ENCODE data around the gene EEF1G. TPM values are rescaled to one million over a fixed set of nuclear protein-coding genes. Genes with fewer than 3 reads are reported as not detected.

Gene EEF1G
- total and polyA plus RNA-seq, 2 of the 13 experiments (the other 11 are each of a cell fraction or from before 2014, with no cell fraction given) = 1,787 to 2,144 TPM

GRCh38 chr11:62621567-62622470 is 48.1 kb upstream of the EEF1G start, which contains the start of gene B3GAT3 (continued):
- TF ChIP-seq ZNF251 (CRISPR knock-in tag; IDR thresholded peaks at IDR 0.05) = no peak
- TF ChIP-seq ZNF350 (CRISPR knock-in tag; IDR thresholded peaks at IDR 0.05; ENCODE audit: borderline replicate concordance, low read depth) = peak; percentile 82; the same call in 1 of the 2 replicates
- no peak; the same call in 1 of the 2 replicates for TF ChIP-seq ATRX (CRISPR knock-in tag; IDR thresholded peaks at IDR 0.05; ENCODE audit: borderline replicate concordance)
- TF ChIP-seq GLMP (CRISPR knock-in tag; IDR thresholded peaks at IDR 0.05; ENCODE audit: borderline replicate concordance) = no peak
- peak; percentile 64; the same call in 1 of the 2 replicates for TF ChIP-seq KMT2B (CRISPR knock-in tag; IDR thresholded peaks at IDR 0.05)
- TF ChIP-seq ZNF703 (CRISPR knock-in tag; IDR thresholded peaks at IDR 0.05; ENCODE audit: borderline replicate concordance) = no peak
- TF ChIP-seq ZFY (CRISPR knock-in tag; IDR thresholded peaks at IDR 0.05) = peak; percentile 81
- TF ChIP-seq ZNF230 (CRISPR knock-in tag; IDR thresholded peaks at IDR 0.05) = no peak; the same call in 1 of the 2 replicates
- no peak for TF ChIP-seq HOXA7 (CRISPR knock-in tag; IDR thresholded peaks at IDR 0.05)
- TF ChIP-seq ZNF564 (CRISPR knock-in tag; IDR thresholded peaks at IDR 0.05) = no peak; the same call in 1 of the 2 replicates
- TF ChIP-seq SUZ12 (IDR thresholded peaks at IDR 0.05; ENCODE audit: low read depth, low read length) = no peak
- no peak for TF ChIP-seq MAF1 (CRISPR knock-in tag; IDR thresholded peaks at IDR 0.05; ENCODE audit: borderline replicate concordance)
- peak; percentile 95 for TF ChIP-seq AGO1 (IDR thresholded peaks at IDR 0.05; ENCODE audit: low read depth, low read length, poor library complexity, severe bottlenecking)
- TF ChIP-seq HOXA9 (CRISPR knock-in tag; IDR thresholded peaks at IDR 0.05; ENCODE audit: borderline replicate concordance) = peak; percentile 70; the same call in 1 of the 2 replicates
- no peak for TF ChIP-seq U2AF1 (optimal IDR thresholded peaks at IDR 0.05; ENCODE audit: low read depth, low read length)
- peak; percentile 85; the same call in 1 of the 2 replicates for TF ChIP-seq IRF2 (CRISPR knock-in tag; IDR thresholded peaks at IDR 0.05)
- TF ChIP-seq SALL2 (CRISPR knock-in tag; IDR thresholded peaks at IDR 0.05) = peak; percentile 96
- peak; percentile 28; the same call in 1 of the 2 replicates for TF ChIP-seq ZNF616 (CRISPR knock-in tag; IDR thresholded peaks at IDR 0.05; ENCODE audit: low read depth)
- 0 out of 2 replicates have a peak, but pooled peaks have one; percentile 45 for TF ChIP-seq LBX2 (CRISPR knock-in tag; IDR thresholded peaks at IDR 0.05; ENCODE audit: borderline replicate concordance)
- peak; percentile 75 for TF ChIP-seq THRA (CRISPR knock-in tag; IDR thresholded peaks at IDR 0.05; ENCODE audit: borderline replicate concordance)
- TF ChIP-seq TGIF2 (CRISPR knock-in tag; IDR thresholded peaks at IDR 0.05) = peak; percentile 99
- no peak for TF ChIP-seq CCAR2 (optimal IDR thresholded peaks at IDR 0.05; ENCODE audit: low read depth, low read length)
- peak; percentile 58 for TF ChIP-seq FOXO1 (CRISPR knock-in tag; IDR thresholded peaks at IDR 0.05)
- TF ChIP-seq ZSCAN21 (CRISPR knock-in tag; IDR thresholded peaks at IDR 0.05; ENCODE audit: borderline replicate concordance) = peak; percentile 87; the same call in 1 of the 2 replicates

Data from HepG2 (cell line).